ENCODE data around the gene MINAR2.

The MINAR2 gene, protein sequence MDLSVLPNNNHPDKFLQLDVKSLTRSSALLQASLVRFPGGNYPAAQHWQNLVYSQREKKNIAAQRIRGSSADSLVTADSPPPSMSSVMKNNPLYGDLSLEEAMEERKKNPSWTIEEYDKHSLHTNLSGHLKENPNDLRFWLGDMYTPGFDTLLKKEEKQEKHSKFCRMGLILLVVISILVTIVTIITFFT

DNA sequence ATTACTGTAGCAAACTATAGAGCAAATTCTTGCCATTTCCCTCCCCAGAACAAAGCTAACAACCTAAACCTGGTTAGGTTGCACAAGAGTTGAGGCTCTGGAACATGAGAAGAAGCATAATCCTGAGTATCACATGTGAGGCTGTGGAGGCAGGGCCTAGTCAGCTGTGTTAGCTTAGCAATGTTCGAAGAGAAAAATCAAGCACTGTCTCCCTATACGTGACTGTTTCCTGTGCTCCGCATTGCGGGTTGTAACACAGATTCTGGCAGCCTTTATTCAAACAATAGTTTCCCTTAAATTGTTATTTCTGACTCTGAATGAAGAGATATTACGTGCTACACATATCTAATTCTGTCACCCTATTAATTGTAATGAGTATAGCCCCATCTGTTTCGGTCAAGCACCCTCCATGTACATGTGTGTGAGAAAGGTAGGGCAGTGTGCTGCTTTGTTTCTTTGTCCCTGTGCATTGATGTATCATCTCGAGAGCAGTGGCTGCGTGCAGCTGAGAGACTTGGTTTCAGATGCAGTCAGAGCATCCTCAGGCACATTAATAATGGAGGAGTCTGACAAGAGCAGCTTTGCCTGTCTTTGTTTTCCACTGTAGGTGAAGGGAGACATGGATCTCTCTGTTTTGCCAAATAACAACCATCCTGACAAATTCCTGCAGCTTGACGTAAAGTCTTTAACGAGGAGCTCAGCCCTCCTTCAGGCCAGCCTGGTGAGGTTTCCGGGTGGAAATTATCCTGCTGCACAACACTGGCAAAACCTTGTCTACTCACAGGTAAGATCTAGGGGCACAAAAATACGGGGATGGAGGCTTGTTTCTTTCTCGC is at the start of gene MINAR2:
TSS of gene MINAR2 (plus strand) at position 523 of the 836 bp plus-strand sequence. CDS start at position 620, 97 bp downstream.
- H3K36me3 ChIP-seq (ENCODE audit: insufficient read depth, low read length), result no peaks in the 10 kb centered on the region
- no peaks in the 10 kb centered on the region for H3K27me3 ChIP-seq (ENCODE audit: insufficient read depth, low read length)
- H3K4me1 ChIP-seq (ENCODE audit: insufficient read depth, low read length), result no peaks in the 10 kb centered on the region
- peak within 1 kb of the TSS; percentile 4 for H2AFZ ChIP-seq (ENCODE audit: low read depth, low read length)
- no peaks in the 10 kb centered on the region for H3K9me3 ChIP-seq (ENCODE audit: low read length)
- H3K4me3 ChIP-seq (ENCODE audit: low read length), result no peak within 1 kb of the TSS

- H3K4me3 ChIP-seq (ENCODE audit: low read length), result no peak overlapping the region
- H2AFZ ChIP-seq (ENCODE audit: low read depth, low read length), result no peak overlapping the region
- no peaks in the 10 kb centered on the region for H3K9me3 ChIP-seq (ENCODE audit: low read length)
- H3K27me3 ChIP-seq (ENCODE audit: insufficient read depth, low read length), result no peaks in the 10 kb centered on the region
- H3K36me3 ChIP-seq (ENCODE audit: insufficient read depth, low read length), result no peaks in the 10 kb centered on the region
- no peaks in the 10 kb centered on the region for H3K4me1 ChIP-seq (ENCODE audit: insufficient read depth, low read length)
Observed at GRCh38 chr5:129698661-129699060, 49.2 kb upstream of the MINAR2 start.

DNA sequence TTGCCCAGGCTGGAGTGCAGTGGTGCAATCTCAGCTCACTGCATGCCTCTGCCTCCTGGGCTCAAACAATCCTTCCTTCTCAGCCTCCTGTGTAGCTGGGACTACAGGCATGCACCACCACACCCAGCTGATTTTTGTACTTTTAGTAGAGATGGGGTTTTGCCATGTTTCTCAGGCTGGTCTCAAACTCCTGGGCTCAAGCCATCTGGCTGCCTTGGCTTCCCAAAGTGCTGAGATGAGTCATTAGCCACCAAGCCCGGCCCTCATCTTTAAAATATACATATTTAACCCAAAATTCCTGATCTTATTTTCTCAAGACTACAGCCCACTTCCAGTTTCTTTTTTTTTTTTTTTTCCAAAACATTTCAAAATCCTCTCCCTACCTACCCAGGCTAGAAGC is 31.7 kb upstream of the MINAR2 start:
- no peaks in the 10 kb centered on the region for H3K36me3 ChIP-seq (ENCODE audit: insufficient read depth, low read length)
- no peak overlapping the region for H2AFZ ChIP-seq (ENCODE audit: low read depth, low read length)
- no peaks in the 10 kb centered on the region for H3K9me3 ChIP-seq (ENCODE audit: low read length)
- no peak overlapping the region for H3K4me3 ChIP-seq (ENCODE audit: low read length)
- H3K4me1 ChIP-seq (ENCODE audit: insufficient read depth, low read length), result peaks cover 5% of the 10 kb centered on the region
- H3K27me3 ChIP-seq (ENCODE audit: insufficient read depth, low read length), result no peaks in the 10 kb centered on the region

GRCh38 chr5:129716651-129717050 is 31.2 kb upstream of the MINAR2 start:
- Histone ChIP-seq H3K4me3 (ENCODE audit: low read length) (no peak overlapping the region), H3K36me3 (ENCODE audit: insufficient read depth, low read length) (no peaks in the 10 kb centered on the region), H3K9me3 (ENCODE audit: low read length) (no peaks in the 10 kb centered on the region), H3K4me1 (ENCODE audit: insufficient read depth, low read length) (peaks cover 5% of the 10 kb centered on the region), H2AFZ (ENCODE audit: low read depth, low read length) (no peak overlapping the region), H3K27me3 (ENCODE audit: insufficient read depth, low read length) (no peaks in the 10 kb centered on the region)

DNA sequence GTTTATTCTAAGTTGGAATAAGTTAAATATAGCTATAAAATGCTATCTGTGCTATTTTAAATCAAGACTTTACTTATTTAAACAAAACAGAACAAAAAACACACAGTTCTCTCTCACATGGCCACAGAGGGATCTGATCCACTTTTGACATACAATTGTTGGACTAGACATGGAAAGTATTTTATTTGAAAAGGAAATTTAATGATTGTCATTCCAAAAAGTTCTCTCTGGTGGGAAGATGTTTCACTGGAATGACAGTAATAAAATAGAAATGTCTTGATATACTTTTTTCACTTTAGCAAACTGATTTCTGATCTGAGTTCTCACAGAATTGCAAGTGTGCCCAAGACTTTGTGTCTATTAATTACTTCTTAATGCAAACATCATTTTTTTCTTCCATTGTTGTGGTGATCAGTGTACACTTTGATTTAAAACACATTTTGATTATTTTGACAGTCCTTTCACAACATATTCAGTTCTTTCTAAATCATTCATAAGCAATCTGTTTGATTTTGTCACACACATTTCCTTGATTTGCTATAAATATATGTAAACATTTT is 30.1 kb upstream of the MINAR2 start:
- Histone ChIP-seq H3K4me3 (ENCODE audit: low read length) (no peak overlapping the region), H2AFZ (ENCODE audit: low read depth, low read length) (no peak overlapping the region), H3K4me1 (ENCODE audit: insufficient read depth, low read length) (peaks cover 5% of the 10 kb centered on the region), H3K27me3 (ENCODE audit: insufficient read depth, low read length) (no peaks in the 10 kb centered on the region), H3K36me3 (ENCODE audit: insufficient read depth, low read length) (no peaks in the 10 kb centered on the region), H3K9me3 (ENCODE audit: low read length) (no peaks in the 10 kb centered on the region)

DNA sequence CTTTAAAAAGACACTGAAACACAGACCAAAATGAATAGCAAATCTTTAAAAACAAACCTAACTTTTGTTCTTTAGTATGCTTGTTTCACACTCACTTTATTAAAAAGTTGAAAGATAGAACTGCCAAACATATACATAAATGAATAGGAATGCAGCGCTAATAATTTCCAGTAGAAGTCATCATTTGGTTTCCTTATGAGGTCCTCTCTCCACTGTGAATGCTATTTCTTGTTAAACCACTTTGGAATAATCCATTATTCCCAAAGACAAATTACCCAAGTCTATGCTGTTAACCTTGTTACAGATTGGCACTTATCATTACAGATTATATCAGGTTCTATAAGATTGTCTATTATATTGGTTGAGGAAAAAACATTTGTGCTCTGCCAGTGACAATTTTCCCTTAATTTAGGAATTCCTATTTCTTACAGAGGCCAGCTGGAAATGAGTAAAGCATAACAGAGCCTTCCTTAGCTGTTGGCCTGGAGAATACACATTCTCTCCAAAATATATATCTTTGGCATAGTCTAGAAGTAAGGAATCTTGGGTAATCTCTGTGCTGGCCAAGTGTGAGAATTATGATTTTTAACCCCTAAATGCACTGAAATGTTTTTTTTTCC is 29.3 kb upstream of the MINAR2 start:
- Histone ChIP-seq H3K27me3 (ENCODE audit: insufficient read depth, low read length) (no peaks in the 10 kb centered on the region), H3K4me3 (ENCODE audit: low read length) (no peak overlapping the region), H2AFZ (ENCODE audit: low read depth, low read length) (no peak overlapping the region), H3K9me3 (ENCODE audit: low read length) (no peaks in the 10 kb centered on the region), H3K36me3 (ENCODE audit: insufficient read depth, low read length) (no peaks in the 10 kb centered on the region), H3K4me1 (ENCODE audit: insufficient read depth, low read length) (peaks cover 5% of the 10 kb centered on the region)

- H3K4me1 ChIP-seq (ENCODE audit: insufficient read depth, low read length), result peaks cover 5% of the 10 kb centered on the region
- H3K4me3 ChIP-seq (ENCODE audit: low read length), result no peak overlapping the region
- no peak overlapping the region for H2AFZ ChIP-seq (ENCODE audit: low read depth, low read length)
- H3K36me3 ChIP-seq (ENCODE audit: insufficient read depth, low read length), result no peaks in the 10 kb centered on the region
- no peaks in the 10 kb centered on the region for H3K9me3 ChIP-seq (ENCODE audit: low read length)
- no peaks in the 10 kb centered on the region for H3K27me3 ChIP-seq (ENCODE audit: insufficient read depth, low read length)
Observed at GRCh38 chr5:129724222-129724621, 23.7 kb upstream of the MINAR2 start.

GRCh38 chr5:129724647-129725046 is 23.2 kb upstream of the MINAR2 start:
- Histone ChIP-seq H3K36me3 (ENCODE audit: insufficient read depth, low read length) (no peaks in the 10 kb centered on the region), H3K4me1 (ENCODE audit: insufficient read depth, low read length) (peaks cover 5% of the 10 kb centered on the region), H3K9me3 (ENCODE audit: low read length) (no peaks in the 10 kb centered on the region), H3K27me3 (ENCODE audit: insufficient read depth, low read length) (no peaks in the 10 kb centered on the region), H2AFZ (ENCODE audit: low read depth, low read length) (no peak overlapping the region), H3K4me3 (ENCODE audit: low read length) (no peak overlapping the region)

- H2AFZ ChIP-seq (ENCODE audit: low read depth, low read length), result no peak overlapping the region
- H3K4me3 ChIP-seq (ENCODE audit: low read length), result no peak overlapping the region
- H3K27me3 ChIP-seq (ENCODE audit: insufficient read depth, low read length), result no peaks in the 10 kb centered on the region
Observed at GRCh38 chr5:129739773-129740172, 8.1 kb upstream of the MINAR2 start.

GRCh38 chr5:129743541-129744187 is 4.2 kb upstream of the MINAR2 start:
- Histone ChIP-seq H3K4me3 (ENCODE audit: low read length) (no peak overlapping the region), H3K9me3 (ENCODE audit: low read length) (no peaks in the 10 kb centered on the region), H3K4me1 (ENCODE audit: insufficient read depth, low read length) (no peaks in the 10 kb centered on the region), H3K27me3 (ENCODE audit: insufficient read depth, low read length) (no peaks in the 10 kb centered on the region), H2AFZ (ENCODE audit: low read depth, low read length) (no peak overlapping the region), H3K36me3 (ENCODE audit: insufficient read depth, low read length) (no peaks in the 10 kb centered on the region)

More at GRCh38 chr5:129739773-129740172, 8.1 kb upstream of the MINAR2 start:
- H3K36me3 ChIP-seq (ENCODE audit: insufficient read depth, low read length), result no peaks in the 10 kb centered on the region
- H3K9me3 ChIP-seq (ENCODE audit: low read length), result no peaks in the 10 kb centered on the region
- no peaks in the 10 kb centered on the region for H3K4me1 ChIP-seq (ENCODE audit: insufficient read depth, low read length)

- no peaks in the 10 kb centered on the region for H3K36me3 ChIP-seq (ENCODE audit: insufficient read depth, low read length)
- H3K4me1 ChIP-seq (ENCODE audit: insufficient read depth, low read length), result no peaks in the 10 kb centered on the region
- H3K27me3 ChIP-seq (ENCODE audit: insufficient read depth, low read length), result no peaks in the 10 kb centered on the region
- no peaks in the 10 kb centered on the region for H3K9me3 ChIP-seq (ENCODE audit: low read length)
- H2AFZ ChIP-seq (ENCODE audit: low read depth, low read length), result no peak overlapping the region
- H3K4me3 ChIP-seq (ENCODE audit: low read length), result no peak overlapping the region
Observed at GRCh38 chr5:129745997-129746396, 1.9 kb upstream of the MINAR2 start.

- no peaks in the 10 kb centered on the region for H3K36me3 ChIP-seq (ENCODE audit: insufficient read depth, low read length)
- no peaks in the 10 kb centered on the region for H3K9me3 ChIP-seq (ENCODE audit: low read length)
- H2AFZ ChIP-seq (ENCODE audit: low read depth, low read length), result no peak overlapping the region
- no peak overlapping the region for H3K4me3 ChIP-seq (ENCODE audit: low read length)
- H3K4me1 ChIP-seq (ENCODE audit: insufficient read depth, low read length), result no peaks in the 10 kb centered on the region
- H3K27me3 ChIP-seq (ENCODE audit: insufficient read depth, low read length), result no peaks in the 10 kb centered on the region
Observed at GRCh38 chr5:129746876-129747275, 1.0 kb upstream of the MINAR2 start.
